Trophoblast cell (in vitro differentiated cells and primary cell): ENCODE measurements around the gene KATNAL2.

ENCODE experiments used
- DNase-seq, 2 donors: peaks; one replicate each; pipeline ENCODE4 v3.0.0-alpha.2; 2016
- H2AFZ ChIP-seq: 2 replicates; pipeline ENCODE4 v1.6.1; 2013; ENCODE audit warnings: low read length, moderate library complexity, mild to moderate bottlenecking; ENCODE audit not compliant: insufficient read depth, poor library complexity
- H2AK5ac ChIP-seq: 2 replicates; pipeline ENCODE4 v1.6.1; 2013; ENCODE audit warnings: mild to moderate bottlenecking, low read length
- H2BK120ac ChIP-seq: 2 replicates; pipeline ENCODE4 v1.6.1; 2013; ENCODE audit warnings: low read length, mild to moderate bottlenecking, moderate library complexity; ENCODE audit not compliant: insufficient read depth, poor library complexity
- H2BK12ac ChIP-seq: 2 replicates; pipeline ENCODE4 v1.6.1; 2013; ENCODE audit warnings: mild to moderate bottlenecking, low read length, moderate library complexity
- H2BK5ac ChIP-seq: 2 replicates; pipeline ENCODE4 v1.6.1; 2013; ENCODE audit warnings: low read length, low read depth, moderate library complexity, mild to moderate bottlenecking; ENCODE audit not compliant: poor library complexity
- H3K14ac ChIP-seq: 2 replicates; pipeline ENCODE4 v1.6.1; 2013; ENCODE audit warnings: mild to moderate bottlenecking, low read length
- H3K18ac ChIP-seq: 2 replicates; pipeline ENCODE4 v1.6.1; 2013; ENCODE audit warnings: mild to moderate bottlenecking, low read length
- H3K23ac ChIP-seq: 2 replicates; pipeline ENCODE4 v1.6.1; 2013; ENCODE audit warnings: low read length
- H3K27ac ChIP-seq: 2 replicates; pipeline ENCODE4 v1.5.1; 2013; ENCODE audit warnings: low read depth, mild to moderate bottlenecking, inconsistent platforms, low read length, moderate library complexity
- H3K27me3 ChIP-seq: 2 replicates; pipeline ENCODE4 v1.6.1; 2013; ENCODE audit warnings: inconsistent platforms, mild to moderate bottlenecking, low read length, moderate library complexity; ENCODE audit not compliant: insufficient read depth
- H3K36me3 ChIP-seq, 2 experiments: 1 replicate in 1 of 2; 2 replicates in 1 of 2; pipeline ENCODE4 v1.6.1; 2013; ENCODE audit warnings: low read length in 2 of 2, mild to moderate bottlenecking in 2 of 2, moderate library complexity in 1 of 2; ENCODE audit not compliant: insufficient read depth in 2 of 2, control insufficient read depth in 1 of 2
- H3K4ac ChIP-seq: 2 replicates; pipeline ENCODE4 v1.6.1; 2013; ENCODE audit warnings: low read depth, mild to moderate bottlenecking, low read length, moderate library complexity
- H3K4me1 ChIP-seq, 2 experiments: 1 replicate in 1 of 2; 2 replicates in 1 of 2; pipeline ENCODE4 v1.6.1; 2013; ENCODE audit warnings: low read length in 2 of 2, mild to moderate bottlenecking in 2 of 2, moderate library complexity in 1 of 2; ENCODE audit not compliant: insufficient read depth in 2 of 2, control insufficient read depth in 1 of 2
- H3K4me2 ChIP-seq: 2 replicates; pipeline ENCODE4 v1.6.1; 2013; ENCODE audit warnings: inconsistent platforms, mild to moderate bottlenecking, low read length, moderate library complexity
- H3K4me3 ChIP-seq: 2 replicates; pipeline ENCODE4 v1.5.1; 2013; ENCODE audit warnings: mild to moderate bottlenecking, low read depth, low read length, inconsistent platforms
- H3K79me1 ChIP-seq: one replicate; pipeline ENCODE4 v1.6.1; 2013; ENCODE audit warnings: low read length
- H3K79me2 ChIP-seq: 2 replicates; pipeline ENCODE4 v1.6.1; 2013; ENCODE audit warnings: low read length, mild to moderate bottlenecking; ENCODE audit not compliant: control insufficient read depth, insufficient read depth, poor library complexity
- H3K9ac ChIP-seq: 2 replicates; pipeline ENCODE4 v1.6.1; 2013; ENCODE audit warnings: mild to moderate bottlenecking, low read length
- H3K9me3 ChIP-seq: 2 replicates; pipeline ENCODE4 v1.6.1; 2013; ENCODE audit warnings: low read depth, mild to moderate bottlenecking, control low read depth, inconsistent platforms, low read length; ENCODE audit not compliant: insufficient read depth
- H4K12ac ChIP-seq: 2 replicates; pipeline ENCODE4 v1.6.1; 2013; ENCODE audit warnings: low read depth, mild to moderate bottlenecking, low read length, moderate library complexity
- H4K8ac ChIP-seq: 2 replicates; pipeline ENCODE4 v1.6.1; 2013; ENCODE audit warnings: low read depth, mild to moderate bottlenecking, low read length, moderate library complexity
- H4K91ac ChIP-seq: one replicate; pipeline ENCODE4 v1.6.1; 2013; ENCODE audit warnings: low read depth, mild to moderate bottlenecking, low read length, moderate library complexity
- WGBS: extraction: QIAGEN DNeasy Blood & Tissue Kit; methylation state at CpG from one replicate; pipeline ENCODE4 v1.1.7; 2013; ENCODE audit warnings: missing lambda C conversion rate; ENCODE audit not compliant: insufficient read length, insufficient coverage; ENCODE audit errors: extremely low coverage; 5-methylcytosine and 5-hydroxymethylcytosine counted together

KATNAL2 gene

GRCh38 chr18:46892842-46893241, 24.6 kb upstream of the KATNAL2 start:
- H2AFZ ChIP-seq = no peak overlapping the region
- no peak overlapping the region for H3K18ac ChIP-seq
- H3K4me2 ChIP-seq = no peak overlapping the region
- H3K79me2 ChIP-seq = no peaks in the 10 kb centered on the region
- H3K14ac ChIP-seq = no peak overlapping the region
- peaks cover 3 to 6% of the 10 kb centered on the region in 2 experiments for H3K36me3 ChIP-seq
- no peak overlapping the region for H3K4me3 ChIP-seq
- no peak overlapping the region for H3K23ac ChIP-seq
- no CpG with 5 or more reads among the region's 1 CpG for WGBS
- no peak overlapping the region for H2BK12ac ChIP-seq
- H3K9me3 ChIP-seq = peaks cover 3% of the 10 kb centered on the region
- no peak overlapping the region for H2BK120ac ChIP-seq
- H3K27ac ChIP-seq = no peak overlapping the region
- H2BK5ac ChIP-seq = no peak overlapping the region
- no peak overlapping the region for H3K4ac ChIP-seq
- no peak overlapping the region for H3K9ac ChIP-seq
- no peak overlapping the region for H4K12ac ChIP-seq
- no peak for DNase-seq
- no peaks in the 10 kb centered on the region for H3K79me1 ChIP-seq
- H4K91ac ChIP-seq = no peak overlapping the region
- H3K27me3 ChIP-seq = no peaks in the 10 kb centered on the region
- no peaks in the 10 kb centered on the region for H3K4me1 ChIP-seq
- no peak overlapping the region for H4K8ac ChIP-seq
- no peak overlapping the region for H2AK5ac ChIP-seq

- H2BK12ac ChIP-seq = no peak overlapping the region
- no peak overlapping the region for H3K27ac ChIP-seq
- no peak overlapping the region for H2BK5ac ChIP-seq
- no CpG with 5 or more reads among the region's 1 CpG for WGBS
- no peaks in the 10 kb centered on the region for H3K79me2 ChIP-seq
- no peak overlapping the region for H3K4me3 ChIP-seq
- H4K91ac ChIP-seq = no peak overlapping the region
- H3K18ac ChIP-seq = no peak overlapping the region
- no peak overlapping the region for H2AK5ac ChIP-seq
- no peak overlapping the region for H3K9ac ChIP-seq
- no peak overlapping the region for H3K14ac ChIP-seq
- no peak overlapping the region for H2AFZ ChIP-seq
- peaks cover 3% of the 10 kb centered on the region for H3K9me3 ChIP-seq
- H4K8ac ChIP-seq = no peak overlapping the region
- H3K27me3 ChIP-seq = no peaks in the 10 kb centered on the region
- H3K4me1 ChIP-seq = no peaks in the 10 kb centered on the region
- H3K4me2 ChIP-seq = no peak overlapping the region
- H3K36me3 ChIP-seq = peaks cover 3 to 6% of the 10 kb centered on the region in 2 experiments
- H3K23ac ChIP-seq = no peak overlapping the region
- no peak for DNase-seq
- no peak overlapping the region for H4K12ac ChIP-seq
- H2BK120ac ChIP-seq = no peak overlapping the region
- H3K79me1 ChIP-seq = no peaks in the 10 kb centered on the region
- no peak overlapping the region for H3K4ac ChIP-seq
These were observed 24.0 kb upstream of the KATNAL2 start for GRCh38 chr18:46893360-46893759.

- H3K4ac ChIP-seq = no peak overlapping the region
- H2BK12ac ChIP-seq = no peak overlapping the region
- H2AFZ ChIP-seq = no peak overlapping the region
- no peak overlapping the region for H3K4me2 ChIP-seq
- H3K14ac ChIP-seq = no peak overlapping the region
- peaks cover 3 to 4% of the 10 kb centered on the region in 2 experiments for H3K36me3 ChIP-seq
- WGBS = no CpG with 5 or more reads among the region's 2 CpGs
- no peak overlapping the region for H2AK5ac ChIP-seq
- no peak overlapping the region for H2BK5ac ChIP-seq
- no peak overlapping the region for H3K9ac ChIP-seq
- no peak overlapping the region for H3K18ac ChIP-seq
- no peaks in the 10 kb centered on the region for H3K9me3 ChIP-seq
- H4K12ac ChIP-seq = no peak overlapping the region
- no peaks in the 10 kb centered on the region for H3K79me1 ChIP-seq
- no peaks in the 10 kb centered on the region for H3K4me1 ChIP-seq
- H3K79me2 ChIP-seq = no peaks in the 10 kb centered on the region
- no peaks in the 10 kb centered on the region for H3K27me3 ChIP-seq
- no peak overlapping the region for H2BK120ac ChIP-seq
- no peak overlapping the region for H4K91ac ChIP-seq
- no peak overlapping the region for H3K23ac ChIP-seq
- H4K8ac ChIP-seq = no peak overlapping the region
- no peak for DNase-seq
- no peak overlapping the region for H3K4me3 ChIP-seq
- H3K27ac ChIP-seq = no peak overlapping the region
These were observed 23.3 kb upstream of the KATNAL2 start for GRCh38 chr18:46894124-46894523.

DNA sequence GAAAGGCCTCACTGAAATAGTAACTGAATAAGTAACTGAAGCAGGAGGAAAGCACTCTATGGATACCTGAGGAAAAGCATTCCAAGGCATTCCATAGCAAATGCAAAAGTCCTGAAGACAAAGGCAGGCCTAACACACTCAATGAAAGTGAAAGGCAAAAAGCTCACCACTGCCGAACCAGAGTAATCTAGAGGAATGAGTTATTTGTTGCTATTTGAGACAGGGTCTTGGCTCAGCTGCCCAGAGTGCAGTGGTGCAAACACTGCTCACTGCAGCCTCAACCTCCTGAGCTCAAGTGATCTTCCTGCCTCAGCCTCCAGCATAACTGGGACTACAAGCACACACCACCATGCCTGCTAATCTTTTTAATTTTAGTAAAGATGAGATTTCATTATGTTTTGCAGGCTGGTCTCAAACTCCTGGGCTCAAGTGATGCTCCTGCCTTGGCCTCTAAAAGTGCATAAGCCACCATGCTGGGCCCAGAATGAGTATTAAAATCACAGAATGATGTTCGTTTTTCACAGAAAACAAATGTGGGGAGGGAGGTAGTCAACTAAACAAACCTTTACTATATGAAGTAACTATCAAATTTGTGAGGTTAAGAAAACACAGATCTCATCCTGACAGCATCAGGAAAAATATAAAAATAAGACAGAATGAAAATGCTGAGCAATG, 18.0 kb upstream of the KATNAL2 start:
- Histone ChIP-seq H3K4me1 (no peaks in the 10 kb centered on the region), H3K27me3 (no peaks in the 10 kb centered on the region), H3K4me2 (no peak overlapping the region), H3K27ac (no peak overlapping the region), H4K8ac (no peak overlapping the region), H3K14ac (no peak overlapping the region), H3K23ac (no peak overlapping the region), H3K9ac (no peak overlapping the region), H3K4me3 (no peak overlapping the region), H3K18ac (no peak overlapping the region), H3K36me3 (no peaks in the 10 kb centered on the region), H3K4ac (no peak overlapping the region), H3K79me2 (no peaks in the 10 kb centered on the region), H2BK5ac (no peak overlapping the region), H3K9me3 (no peaks in the 10 kb centered on the region), H4K12ac (no peak overlapping the region), H3K79me1 (no peaks in the 10 kb centered on the region), H4K91ac (no peak overlapping the region), H2AK5ac (no peak overlapping the region), H2AFZ (no peak overlapping the region), H2BK120ac (no peak overlapping the region), H2BK12ac (no peak overlapping the region)
- no CpG with 5 or more reads among the region's 2 CpGs for WGBS
- no peak for DNase-seq
